Measurements from ENCODE around the gene SMPD4.
"Not testable (repeated sequence)": the region's sequence is repeated elsewhere in the genome, so short reads cannot be mapped to it uniquely, and the experiment has no call there.

Gene SMPD4

DNA sequence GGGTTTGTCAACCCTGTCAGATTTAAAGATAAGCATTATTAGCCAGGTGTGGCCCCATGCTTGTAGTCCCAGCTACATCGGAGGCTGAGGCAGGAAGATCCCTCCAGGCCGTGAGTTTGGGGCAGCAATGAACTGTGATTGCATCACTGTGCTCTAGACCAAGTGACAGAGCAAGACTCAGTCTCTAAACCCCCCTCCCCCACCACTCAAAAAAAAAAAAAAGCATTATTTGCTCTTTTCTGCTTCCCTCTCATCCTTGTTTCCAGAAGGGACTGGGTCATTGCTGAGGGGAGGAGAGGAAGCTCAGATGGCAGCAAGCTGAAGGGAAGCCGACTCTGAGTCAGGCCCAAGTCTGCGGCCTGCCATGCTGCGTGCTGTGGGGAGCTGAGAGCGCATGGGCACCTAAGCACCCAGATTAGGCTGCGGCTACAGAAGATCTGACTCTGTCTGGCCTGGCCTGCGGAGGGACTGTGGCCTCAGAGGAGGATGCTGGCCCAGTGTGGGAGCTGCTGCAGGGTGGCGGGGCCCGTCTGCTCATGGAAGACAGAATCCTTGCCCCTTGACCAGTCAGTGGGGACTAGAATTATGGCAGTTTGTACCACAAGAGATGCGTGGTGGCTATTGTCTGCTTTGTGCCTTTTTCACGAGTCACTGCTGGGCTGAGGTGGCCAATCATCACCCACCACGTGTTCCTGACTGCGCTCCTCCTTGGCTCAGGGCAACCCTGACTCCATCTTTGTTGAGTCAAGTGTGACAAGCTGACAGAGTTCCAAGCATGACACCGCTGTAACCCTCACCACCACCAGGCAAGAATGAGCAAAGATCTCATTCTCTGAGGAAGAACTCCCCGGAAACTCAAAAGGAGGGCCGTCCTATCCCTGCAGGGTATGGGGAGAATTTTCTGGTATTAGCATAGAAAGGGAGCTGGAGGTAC lies 6.7 kb upstream of the SMPD4 start:
- not testable (repeated sequence) for DNase-seq (ENCODE audit: low read depth, low spot score)

DNA sequence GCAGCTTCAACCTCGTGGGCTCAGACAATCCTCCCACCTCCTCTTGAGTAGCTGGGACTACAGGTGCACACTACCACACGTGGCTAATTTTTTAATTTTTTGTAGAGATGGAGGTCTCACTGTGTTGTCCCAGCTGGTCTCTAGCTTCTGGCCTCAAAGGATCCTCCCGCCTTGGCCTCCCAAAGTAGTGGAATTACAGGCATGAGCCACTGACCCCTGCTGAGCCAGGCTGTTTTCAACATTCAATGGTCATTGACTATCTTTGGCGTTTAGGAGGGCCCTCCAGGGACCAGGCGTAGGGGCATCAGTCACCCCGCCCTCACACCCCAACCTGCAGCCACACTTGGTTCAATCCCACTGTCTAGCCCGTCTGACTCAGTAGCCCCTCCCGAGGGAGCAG lies 5.9 kb upstream of the SMPD4 start:
- no peak for DNase-seq (ENCODE audit: low read depth, low spot score)

DNA sequence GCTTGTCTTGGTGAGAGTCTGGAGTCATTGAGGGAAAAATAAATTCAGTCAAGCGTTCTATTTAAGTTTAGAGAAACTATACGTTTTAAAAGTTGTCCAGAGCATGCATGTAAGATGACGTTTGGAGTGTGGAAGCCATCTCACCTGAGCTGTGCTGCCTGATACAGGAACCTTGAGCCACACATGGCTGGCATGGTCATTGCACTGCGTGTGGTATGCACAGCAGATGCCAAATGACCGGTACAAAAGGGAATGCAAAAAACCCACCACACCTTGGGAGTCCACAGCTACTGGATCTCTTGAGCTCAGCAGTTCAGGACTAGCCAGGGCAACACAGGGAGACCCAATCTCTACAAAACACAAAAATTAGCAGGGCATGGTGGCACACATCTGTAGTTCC lies 5.0 kb upstream of the SMPD4 start:
- DNase-seq (ENCODE audit: low read depth, low spot score), result no peak

DNA sequence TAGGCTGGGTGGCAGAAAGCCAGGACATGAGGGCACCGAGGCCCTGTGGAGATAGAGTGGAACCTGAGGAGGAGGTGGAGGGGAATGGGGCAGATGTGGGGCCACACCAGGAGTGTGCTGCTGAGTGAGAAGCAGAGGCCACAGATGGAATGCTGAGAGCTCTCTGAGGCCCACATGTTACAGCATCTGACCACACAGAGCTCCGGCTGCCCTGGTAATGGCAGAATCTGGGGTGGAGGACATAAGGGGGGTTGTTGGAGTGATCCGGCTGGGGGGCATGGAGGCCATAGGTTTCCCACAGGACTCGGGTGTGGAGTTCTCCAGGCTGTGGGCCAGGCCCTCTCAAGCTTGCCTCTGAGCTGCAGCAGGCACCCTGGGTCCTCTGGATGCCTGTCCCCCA lies 4.5 kb upstream of the SMPD4 start:
- no peak for DNase-seq (ENCODE audit: low read depth, low spot score)

DNA sequence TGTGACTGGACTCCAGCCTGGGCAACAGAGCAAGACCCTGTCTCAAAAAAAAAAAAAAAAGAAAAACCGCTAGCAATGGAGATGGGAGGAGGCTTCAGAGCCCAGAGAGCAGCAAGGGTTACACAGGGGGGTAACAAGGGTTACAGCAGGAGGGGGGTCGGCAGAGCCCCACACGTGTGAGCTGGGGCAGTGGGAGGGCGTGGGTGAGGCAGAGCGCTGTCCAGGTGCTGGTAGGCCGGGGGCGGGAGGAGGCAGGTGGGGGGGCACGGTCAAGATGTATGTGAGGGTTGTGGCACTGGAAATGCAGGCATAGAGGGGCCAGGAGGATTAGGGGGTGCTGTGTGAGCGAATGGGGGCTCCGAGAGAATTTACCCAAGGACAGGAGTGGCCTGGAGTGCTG lies 4.0 kb upstream of the SMPD4 start:
- no peak for DNase-seq (ENCODE audit: low read depth, low spot score)

DNA sequence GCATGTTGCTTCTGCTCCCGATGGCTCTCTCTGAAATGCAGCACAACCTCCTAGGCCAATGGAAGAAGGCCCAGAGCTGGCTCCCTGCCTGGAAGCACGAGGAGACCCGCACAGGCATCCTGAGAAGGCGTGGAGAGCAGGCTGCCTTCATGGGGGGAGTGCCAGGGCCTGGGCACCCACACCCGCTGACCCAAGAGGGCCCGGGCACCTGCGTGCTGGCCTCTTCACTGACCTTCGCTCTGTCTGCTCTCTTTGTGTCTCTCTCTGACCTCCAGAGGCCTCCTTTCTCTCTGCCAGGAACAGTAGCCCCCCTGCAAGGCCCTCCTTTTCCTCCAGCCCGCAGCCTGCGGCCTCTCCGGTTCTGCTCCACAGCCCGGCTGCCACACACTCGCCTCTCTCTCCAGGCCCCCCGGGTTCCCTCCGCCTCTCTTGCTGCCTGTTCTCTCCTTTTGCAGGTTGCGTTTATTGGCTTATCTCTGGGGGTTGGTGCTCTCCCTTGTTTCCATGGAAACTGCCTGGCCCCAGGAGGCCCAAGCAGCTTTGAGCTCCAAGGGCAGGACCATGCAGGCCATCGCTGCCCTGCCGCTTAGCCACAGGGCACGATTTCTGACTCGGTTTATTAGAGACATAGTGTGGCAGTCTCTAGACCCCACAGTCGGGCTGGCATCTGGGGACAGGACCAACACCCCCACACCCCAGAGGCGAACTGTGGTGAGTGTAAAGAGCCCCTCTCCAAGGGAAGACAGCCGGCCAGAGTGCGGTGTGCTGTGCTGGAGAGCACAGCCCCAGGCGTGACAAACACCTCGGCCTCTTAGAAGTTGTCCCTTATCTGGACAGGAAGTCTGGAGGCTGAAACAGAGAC lies 2.3 kb upstream of the SMPD4 start:
- DNase-seq (ENCODE audit: low read depth, low spot score), result no peak

DNA sequence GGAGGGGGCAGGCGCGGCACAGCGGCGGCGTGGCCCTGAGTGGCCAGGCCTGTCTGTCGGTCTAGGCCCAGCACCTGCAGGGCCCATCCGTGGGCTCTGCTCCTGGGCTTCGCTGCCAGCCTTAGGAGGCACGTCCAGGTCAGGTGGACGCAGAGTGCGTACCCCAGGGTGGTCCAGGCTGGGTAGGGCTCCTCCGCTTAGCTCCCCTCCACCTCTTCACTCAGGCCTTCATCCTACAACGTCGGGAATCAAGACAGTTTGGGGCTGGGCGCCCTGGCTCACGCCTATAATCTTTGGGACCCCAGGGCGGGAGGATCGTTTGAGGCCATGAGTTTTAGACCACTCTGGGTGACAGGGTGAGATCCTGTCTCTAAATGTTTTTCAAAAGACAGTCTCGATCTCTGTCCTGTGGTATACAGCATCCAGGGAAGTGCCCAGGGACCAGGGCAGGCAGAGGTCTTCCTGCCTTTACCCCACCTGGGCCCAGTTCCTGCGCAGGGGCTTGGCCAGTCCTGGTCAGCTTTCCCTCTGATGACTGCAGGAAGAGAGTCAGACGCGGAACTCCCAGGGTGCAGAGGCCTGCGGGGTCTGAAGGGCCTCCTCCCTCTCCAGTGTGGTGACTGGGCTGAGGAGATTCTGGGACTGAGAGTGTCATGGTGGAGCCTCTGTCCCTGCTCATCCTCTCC lies 1.6 kb upstream of the SMPD4 start:
- DNase-seq (ENCODE audit: low read depth, low spot score), result not testable (repeated sequence)

DNA sequence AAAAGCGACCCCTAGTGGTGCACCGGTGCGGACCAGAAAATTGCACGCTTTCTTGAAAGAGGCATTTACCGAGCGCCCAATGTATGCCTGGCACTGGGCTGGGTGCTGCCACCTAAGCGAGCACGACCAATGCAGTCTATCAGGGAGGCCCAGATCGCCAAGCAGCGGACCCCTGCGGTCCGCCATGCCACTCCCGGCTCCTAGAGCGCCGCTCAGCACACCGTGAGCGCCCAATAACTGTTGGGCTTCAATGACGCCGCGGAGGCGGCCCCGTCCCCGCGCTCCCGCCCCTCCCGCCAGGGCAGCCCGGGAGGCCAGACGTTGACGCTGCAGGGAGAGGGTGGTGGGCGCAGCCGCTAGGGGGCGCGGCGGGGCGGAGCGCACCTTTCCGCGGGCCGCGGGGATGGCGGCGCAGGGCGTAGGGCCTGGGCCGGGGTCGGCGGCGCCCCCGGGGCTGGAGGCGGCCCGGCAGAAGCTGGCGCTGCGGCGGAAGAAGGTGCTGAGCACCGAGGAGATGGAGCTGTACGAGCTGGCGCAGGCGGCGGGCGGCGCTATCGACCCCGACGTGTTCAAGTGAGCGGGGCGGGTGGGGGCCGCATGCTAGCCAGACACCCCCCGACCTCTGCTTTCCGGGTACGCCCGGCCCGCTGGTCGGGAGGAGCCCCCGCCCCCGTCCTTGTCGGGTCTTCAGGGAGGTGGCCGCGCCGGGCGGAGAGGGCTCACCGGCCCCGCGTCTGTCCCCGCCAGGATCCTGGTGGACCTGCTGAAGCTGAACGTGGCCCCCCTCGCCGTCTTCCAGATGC lies 679 bp upstream of the SMPD4 start, which contains the start of gene MZT2B:
Gene MZT2B (plus strand): TSS at position 383 of the 803 bp plus-strand sequence. CDS start 21 bp downstream, at position 404.
- DNase-seq (ENCODE audit: low read depth, low spot score), result peak; percentile 22

DNA sequence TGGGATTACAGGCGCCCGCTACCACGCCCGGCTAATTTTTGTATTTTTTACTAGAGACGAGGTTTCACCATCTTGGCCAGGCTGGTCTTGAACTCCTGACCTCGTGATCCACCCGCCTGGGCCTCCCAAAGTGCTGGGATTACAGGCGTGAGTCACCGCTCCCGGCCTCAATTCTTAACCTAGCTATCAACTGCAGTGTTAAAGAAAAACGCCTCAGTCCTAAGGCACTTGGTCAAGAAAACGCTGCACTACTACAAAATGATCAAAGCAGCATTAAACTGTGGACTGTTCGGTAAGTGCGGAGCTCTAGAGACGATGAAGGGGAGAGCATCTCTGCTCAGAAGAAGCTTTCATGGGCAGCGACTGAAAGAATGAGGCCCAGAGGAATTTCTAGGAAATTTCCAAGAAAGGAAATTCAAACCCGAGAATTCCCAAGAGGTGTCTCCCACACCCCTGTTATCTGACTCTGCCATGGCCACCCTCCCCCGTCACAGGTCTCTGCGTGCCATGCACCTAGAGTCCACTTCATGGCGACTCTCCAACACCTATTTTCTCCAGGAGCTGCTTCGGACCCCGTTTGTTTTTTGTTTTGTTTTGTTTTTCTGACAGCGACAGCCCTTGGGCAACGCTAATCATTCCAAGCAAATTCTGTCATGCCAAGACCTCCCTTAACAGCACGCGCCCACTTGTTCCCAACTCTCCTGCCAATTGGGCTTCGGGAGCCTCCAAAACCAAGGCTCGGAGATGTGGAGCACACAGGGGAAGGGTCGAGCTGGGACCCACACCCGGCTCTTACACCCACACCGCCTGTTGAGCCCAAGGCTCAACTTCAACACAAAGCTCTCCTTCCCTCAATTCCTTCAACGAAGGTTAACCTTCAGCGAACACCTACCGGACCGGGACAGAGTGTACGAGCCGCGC lies 738 bp downstream of the SMPD4 start:
- DNase-seq (ENCODE audit: low read depth, low spot score), result not testable (repeated sequence)

DNA sequence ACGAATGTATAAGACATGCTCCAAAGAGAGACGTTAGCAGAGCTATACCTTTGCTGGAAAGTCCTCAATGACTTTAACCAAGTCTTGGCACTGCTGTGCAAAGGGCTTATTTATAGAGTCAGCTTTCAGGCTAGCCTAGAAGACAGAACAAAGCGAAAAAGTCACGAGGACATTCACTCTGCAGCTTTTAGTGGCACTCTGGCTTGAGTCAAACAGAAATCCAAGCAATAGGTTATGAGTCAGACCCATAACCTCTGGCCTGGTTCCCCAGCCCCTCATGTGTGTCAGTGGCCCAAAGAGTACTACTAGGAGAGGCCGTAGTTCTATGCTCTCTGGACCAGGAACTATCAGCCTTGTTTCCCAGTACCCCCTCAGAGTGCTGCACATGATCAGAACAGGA lies 6.5 kb downstream of the SMPD4 start:
- not testable (repeated sequence) for DNase-seq (ENCODE audit: low read depth, low spot score)

DNA sequence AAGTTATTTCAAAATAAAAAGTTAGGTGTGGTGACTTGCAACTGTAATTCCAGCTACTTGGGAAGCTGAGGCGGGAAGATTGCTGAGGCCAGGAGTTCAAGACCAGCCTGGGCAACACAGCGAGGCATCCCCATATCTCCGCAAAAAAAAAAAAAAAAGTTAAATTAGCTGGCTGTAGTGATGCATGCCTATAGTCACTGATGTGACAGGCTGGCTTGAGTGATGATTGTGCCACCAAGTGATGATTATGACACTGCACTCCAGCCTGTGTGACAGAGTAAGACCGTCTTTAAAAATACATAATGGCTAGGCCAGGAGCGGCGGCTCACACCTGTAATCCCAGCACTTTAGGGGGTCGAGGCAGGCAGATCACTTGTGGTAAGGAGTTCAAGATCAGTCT lies 11.5 kb downstream of the SMPD4 start:
- no peak for DNase-seq (ENCODE audit: low read depth, low spot score)

DNA sequence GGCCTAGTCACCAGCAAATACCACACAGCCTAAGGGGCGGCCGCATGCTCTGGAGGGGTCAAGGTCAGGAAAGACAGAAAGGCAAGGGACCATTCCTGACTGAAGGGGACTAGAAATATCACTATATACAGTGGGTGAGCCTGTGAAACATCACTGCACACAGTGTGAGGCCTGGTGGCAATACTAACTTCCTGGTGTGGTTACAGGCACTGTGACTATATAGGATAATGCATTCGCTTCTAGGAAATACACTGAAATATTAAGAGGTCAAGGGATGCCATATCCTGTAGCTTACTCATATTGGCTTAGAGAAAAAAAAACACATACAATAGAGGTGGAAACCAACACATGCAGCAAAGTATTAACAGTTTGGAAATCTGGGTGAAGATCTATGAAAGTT lies 12.2 kb downstream of the SMPD4 start:
- not testable (repeated sequence) for DNase-seq (ENCODE audit: low read depth, low spot score)

DNA sequence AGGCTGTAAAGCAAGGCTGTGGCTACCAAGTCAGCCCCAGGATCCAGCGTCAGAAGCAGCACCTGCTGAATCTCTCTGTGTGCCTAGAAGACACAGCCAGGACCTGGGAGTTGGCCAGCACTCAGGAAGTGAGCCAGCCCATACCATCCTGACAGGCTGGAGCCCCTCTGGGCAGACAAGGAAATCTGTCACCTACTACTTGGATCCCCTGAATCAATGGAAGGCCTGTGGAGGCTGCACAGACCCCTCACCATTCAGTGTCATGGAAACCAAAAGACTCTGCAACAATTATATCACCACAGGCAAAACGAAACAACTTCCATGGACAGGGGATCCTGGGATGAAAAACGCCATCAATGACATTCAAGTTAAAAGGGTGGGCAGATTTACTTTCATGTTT lies 14.8 kb downstream of the SMPD4 start:
- not testable (repeated sequence) for DNase-seq (ENCODE audit: low read depth, low spot score)

DNA sequence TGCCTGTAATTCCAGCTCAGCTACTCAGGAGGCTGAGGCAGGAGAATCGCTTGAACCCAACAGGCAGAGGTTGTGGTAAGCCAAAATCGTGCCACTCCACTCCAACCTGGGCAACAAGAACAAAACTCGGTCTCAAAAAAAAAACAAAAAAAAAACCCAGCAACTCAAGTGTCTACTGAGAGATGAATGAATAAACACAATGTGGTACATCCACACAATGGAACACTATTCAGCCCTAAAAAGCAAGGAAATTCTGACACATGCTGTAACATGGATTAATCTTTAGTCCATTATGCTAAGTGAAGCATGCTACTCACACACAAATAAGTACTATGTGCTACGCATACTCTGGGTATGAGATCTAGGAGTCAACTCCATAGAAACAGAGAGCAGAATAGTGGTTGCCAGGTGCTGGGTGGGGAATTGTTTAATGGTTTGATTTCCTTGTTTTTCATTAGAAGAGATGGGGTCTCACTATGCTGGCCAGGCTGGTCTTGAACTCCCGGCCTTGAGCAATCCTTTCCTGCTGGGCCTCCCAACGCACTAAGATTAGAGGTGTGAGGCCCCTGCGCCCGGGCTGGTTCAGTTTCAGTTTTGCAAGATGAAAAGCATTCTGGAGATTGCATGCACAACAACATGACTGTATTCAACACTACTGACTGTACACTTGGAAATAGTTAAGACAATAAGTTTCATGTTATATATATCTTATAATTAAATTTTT lies 15.9 kb downstream of the SMPD4 start:
- no peak for DNase-seq (ENCODE audit: low read depth, low spot score)

DNA sequence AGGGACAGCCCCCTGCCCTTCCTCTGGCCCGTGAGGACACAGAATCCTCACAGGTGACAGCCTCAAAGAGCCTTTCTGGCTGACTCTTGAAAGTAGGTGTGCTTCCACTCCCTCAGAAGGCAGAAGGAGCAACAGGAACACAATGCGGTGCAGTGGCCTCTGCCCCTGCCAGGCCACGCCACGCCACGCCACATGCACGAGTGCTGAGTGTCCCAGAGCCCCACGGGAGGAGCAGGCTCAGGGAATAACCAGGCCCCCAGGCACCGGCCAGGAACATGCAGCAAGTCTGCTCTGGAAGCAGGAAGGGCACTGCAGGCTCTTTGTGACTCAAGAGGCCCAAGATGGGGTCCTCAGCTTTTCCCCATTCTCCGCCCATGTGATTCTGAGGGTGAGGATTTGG lies 18.4 kb downstream of the SMPD4 start:
- DNase-seq (ENCODE audit: low read depth, low spot score), result no peak

DNA sequence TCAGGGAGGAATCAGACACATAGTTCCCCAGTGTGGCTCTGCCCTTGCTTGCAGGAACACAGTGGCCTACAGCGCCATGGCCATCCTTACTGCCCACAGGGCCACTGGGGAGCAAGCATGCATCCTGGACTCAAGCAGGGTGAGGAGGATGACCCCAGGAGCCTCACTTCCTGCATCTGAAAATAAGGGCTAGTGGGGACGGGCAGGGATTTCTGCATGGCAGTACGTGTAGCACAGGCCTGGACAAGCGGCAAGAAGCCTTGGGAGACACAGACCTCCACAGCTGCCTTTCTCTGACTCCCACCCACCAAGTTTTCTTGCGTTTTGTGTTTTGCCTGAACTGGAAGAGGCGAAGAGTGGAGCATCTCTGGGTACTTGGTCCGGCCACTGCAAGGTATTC lies 18.9 kb downstream of the SMPD4 start:
- not testable (repeated sequence) for DNase-seq (ENCODE audit: low read depth, low spot score)

DNA sequence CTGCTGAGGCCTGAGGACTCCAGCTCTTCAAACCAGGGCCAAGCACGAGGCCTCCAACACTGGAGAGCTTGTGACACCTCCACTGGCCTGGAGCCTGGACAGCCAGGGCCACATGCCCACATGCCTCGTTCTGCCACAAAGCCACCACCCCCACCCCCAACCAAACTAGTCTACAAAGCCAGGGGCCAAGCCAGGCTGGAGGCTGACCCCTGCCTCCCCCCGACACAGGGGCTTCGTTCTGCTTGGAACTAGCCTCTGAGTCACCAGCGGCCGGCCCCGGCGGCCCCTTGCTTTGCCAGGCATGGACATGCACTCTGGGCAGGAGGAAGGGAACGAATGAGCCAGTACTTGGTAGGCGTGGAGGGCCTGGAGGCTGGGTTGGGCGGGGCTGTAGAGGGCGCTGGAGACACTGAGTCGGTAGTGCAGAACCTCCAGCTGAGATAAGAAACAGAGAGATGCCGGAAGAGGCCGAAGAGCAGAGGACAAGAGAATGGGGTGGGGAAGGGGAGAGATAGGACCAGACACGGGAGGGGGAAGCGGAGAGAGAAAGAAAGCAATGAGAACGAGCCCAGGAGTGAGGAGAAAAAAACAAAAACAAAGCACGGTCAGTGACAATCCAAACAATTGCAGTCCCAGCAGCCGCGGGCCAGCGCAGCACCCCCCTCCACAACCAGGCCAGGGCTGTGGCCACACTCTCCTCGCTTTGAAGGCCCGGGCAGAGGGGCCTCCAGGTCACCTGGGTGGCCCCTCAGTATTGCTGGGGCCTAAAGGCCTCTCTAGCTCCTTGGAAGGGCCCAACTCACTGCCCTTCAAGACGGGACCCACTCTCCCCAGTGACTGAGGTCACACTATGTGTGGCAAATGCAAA lies 20.3 kb downstream of the SMPD4 start:
- DNase-seq (ENCODE audit: low read depth, low spot score), result not testable (repeated sequence)

DNA sequence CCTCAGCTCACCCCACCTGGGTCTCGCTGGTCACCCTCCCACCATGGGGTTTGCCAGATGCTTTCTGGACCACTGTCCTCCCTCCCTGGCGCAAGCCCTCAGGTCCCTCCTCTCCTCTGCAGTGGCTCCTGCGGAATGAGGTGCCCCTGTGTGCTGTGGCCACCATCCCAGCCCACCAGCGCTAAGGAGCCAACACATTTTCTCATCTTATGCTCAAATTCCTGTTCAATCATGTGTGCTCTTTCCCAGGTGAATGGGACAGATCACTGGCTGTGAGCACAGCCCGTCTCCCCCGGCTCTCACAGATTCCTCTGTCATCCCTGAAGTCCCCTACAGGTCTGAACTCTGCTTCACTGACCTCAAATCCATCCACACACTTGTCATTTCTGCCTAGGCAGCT lies 21.3 kb downstream of the SMPD4 start:
- DNase-seq (ENCODE audit: low read depth, low spot score), result no peak

All from brain pericyte (primary cell).